Mesodermal cell (in vitro differentiated cells): Measurements from ENCODE around the gene ZEB2. TPM values are rescaled to one million over a fixed set of nuclear protein-coding genes. Genes with fewer than 3 reads are reported as not detected.
A peak's percentile ranks its signal among the peaks of the same experiment; 100 is the strongest.

Experiments
- H3K27ac ChIP-seq: 2 replicates; pipeline ENCODE4 v1.7.0; 2013; ENCODE audit warnings: mild to moderate bottlenecking, low read depth, low read length, moderate library complexity; ENCODE audit not compliant: severe bottlenecking
- H3K36me3 ChIP-seq: 2 replicates; pipeline ENCODE4 v1.7.1; 2013; ENCODE audit warnings: mild to moderate bottlenecking, low read length, moderate library complexity; ENCODE audit not compliant: control insufficient read depth, insufficient read depth
- H3K4me1 ChIP-seq: one replicate; pipeline ENCODE4 v1.7.1; 2013; ENCODE audit warnings: mild to moderate bottlenecking, low read length; ENCODE audit not compliant: insufficient read depth, control insufficient read depth, poor library complexity, severe bottlenecking
- H3K4me3 ChIP-seq: 2 replicates; pipeline ENCODE4 v1.7.0; 2013; ENCODE audit warnings: low read length, control low read depth, mild to moderate bottlenecking; ENCODE audit not compliant: insufficient read depth, poor library complexity, severe bottlenecking; ENCODE audit errors: extremely low read depth
- H3K9me3 ChIP-seq: 2 replicates; pipeline ENCODE4 v1.7.1; 2013; ENCODE audit warnings: mild to moderate bottlenecking, low read length, moderate library complexity; ENCODE audit not compliant: control insufficient read depth
- WGBS, 2 experiments: methylation state at CpG; one replicate each; pipeline ENCODE4 v1.1.5; 2013; ENCODE audit warnings: missing lambda C conversion rate in 2 of 2; ENCODE audit not compliant: insufficient coverage in 2 of 2; 5-methylcytosine and 5-hydroxymethylcytosine counted together
- polyA plus RNA-seq, 2 experiments: library from polyadenylated mRNA; stranded (reverse); fragments of 50-300 nt; gene quantifications; one replicate each; pipeline ENCODE4 v1.2.3, GENCODE V29; 2013

The ZEB2 gene
- 70.9 TPM for polyA plus RNA-seq (2013, experiment 1 of 2)
- polyA plus RNA-seq (2013, experiment 2 of 2): 70.0 TPM

GRCh38 chr2:144519934-144520731 is at the start of gene ZEB2:
Gene ZEB2 (minus strand): TSS chr2:144520119. CDS start chr2:144517350, 2,769 bp downstream.
- Histone ChIP-seq H3K36me3 (peaks cover 13% of the 10 kb centered on the region), H3K4me1 (peaks cover 14% of the 10 kb centered on the region), H3K9me3 (no peaks in the 10 kb centered on the region), H3K27ac (peak within 1 kb of the TSS; percentile 62), H3K4me3 (peak within 1 kb of the TSS; percentile 70)
- WGBS, 2 experiments: 1 to 3% methylated on average over 11 to 17 of the region's 29 CpGs

- H3K27ac ChIP-seq: no peak overlapping the region
- WGBS, 2 experiments: 14 to 43% methylated on average over 2 of the region's 4 CpGs
- no peak overlapping the region for H3K4me3 ChIP-seq
- no peaks in the 10 kb centered on the region for H3K9me3 ChIP-seq
- H3K36me3 ChIP-seq: no peaks in the 10 kb centered on the region
- H3K4me1 ChIP-seq: no peaks in the 10 kb centered on the region
Observed at GRCh38 chr2:144567745-144568144, 47.8 kb upstream of the ZEB2 start.

- Histone ChIP-seq H3K36me3 (no peaks in the 10 kb centered on the region), H3K27ac (no peak overlapping the region), H3K4me3 (no peak overlapping the region), H3K9me3 (no peaks in the 10 kb centered on the region), H3K4me1 (no peaks in the 10 kb centered on the region)
- 17 to 25% methylated on average over 1 of the region's 2 CpGs for WGBS, 2 experiments
Observed at GRCh38 chr2:144566448-144566847, 46.5 kb upstream of the ZEB2 start.

- no peak overlapping the region for H3K4me3 ChIP-seq
- WGBS, 2 experiments: no CpG with 5 or more reads among the region's 1 CpG
- no peaks in the 10 kb centered on the region for H3K4me1 ChIP-seq
- no peaks in the 10 kb centered on the region for H3K9me3 ChIP-seq
- no peaks in the 10 kb centered on the region for H3K36me3 ChIP-seq
- H3K27ac ChIP-seq: no peak overlapping the region
Observed at GRCh38 chr2:144560251-144560650, 40.3 kb upstream of the ZEB2 start.

- Histone ChIP-seq H3K36me3 (no peaks in the 10 kb centered on the region), H3K4me3 (no peak overlapping the region), H3K4me1 (no peaks in the 10 kb centered on the region), H3K27ac (no peak overlapping the region), H3K9me3 (no peaks in the 10 kb centered on the region)
- 60 to 100% methylated on average over 1 of the region's 3 CpGs for WGBS, 2 experiments
Observed at GRCh38 chr2:144559681-144560080, 39.8 kb upstream of the ZEB2 start.

GRCh38 chr2:144559242-144559641 is 39.3 kb upstream of the ZEB2 start:
- WGBS, 2 experiments: no CpG with 5 or more reads among the region's 1 CpG
- no peak overlapping the region for H3K4me3 ChIP-seq
- no peaks in the 10 kb centered on the region for H3K36me3 ChIP-seq
- no peaks in the 10 kb centered on the region for H3K9me3 ChIP-seq
- H3K27ac ChIP-seq: no peak overlapping the region
- no peaks in the 10 kb centered on the region for H3K4me1 ChIP-seq

GRCh38 chr2:144554492-144555210 is 34.7 kb upstream of the ZEB2 start:
- no peaks in the 10 kb centered on the region for H3K9me3 ChIP-seq
- no peaks in the 10 kb centered on the region for H3K36me3 ChIP-seq
- 86 to 89% methylated on average over 1 to 4 of the region's 5 CpGs for WGBS, 2 experiments
- H3K27ac ChIP-seq: no peak overlapping the region
- H3K4me1 ChIP-seq: peaks cover 10% of the 10 kb centered on the region
- no peak overlapping the region for H3K4me3 ChIP-seq

- no peak overlapping the region for H3K27ac ChIP-seq
- H3K4me3 ChIP-seq: no peak overlapping the region
- H3K9me3 ChIP-seq: no peaks in the 10 kb centered on the region
- no peaks in the 10 kb centered on the region for H3K36me3 ChIP-seq
- WGBS, 2 experiments: 90% methylated on average over 2 of the region's 3 CpGs; no CpG with 5 or more reads in 1 of the 2 experiments
- peaks cover 10% of the 10 kb centered on the region for H3K4me1 ChIP-seq
Observed at GRCh38 chr2:144553379-144553778, 33.5 kb upstream of the ZEB2 start.

GRCh38 chr2:144552821-144553220 is 32.9 kb upstream of the ZEB2 start:
- Histone ChIP-seq H3K4me1 (peaks cover 10% of the 10 kb centered on the region), H3K9me3 (no peaks in the 10 kb centered on the region), H3K27ac (no peak overlapping the region), H3K4me3 (no peak overlapping the region), H3K36me3 (no peaks in the 10 kb centered on the region)

- H3K27ac ChIP-seq: no peak overlapping the region
- no peaks in the 10 kb centered on the region for H3K9me3 ChIP-seq
- H3K36me3 ChIP-seq: no peaks in the 10 kb centered on the region
- no peak overlapping the region for H3K4me3 ChIP-seq
- WGBS, 2 experiments: 91 to 93% methylated on average over 2 to 3 of the region's 3 CpGs
- peaks cover 10% of the 10 kb centered on the region for H3K4me1 ChIP-seq
Observed at GRCh38 chr2:144550911-144551310, 31.0 kb upstream of the ZEB2 start.

- no peak overlapping the region for H3K27ac ChIP-seq
- H3K36me3 ChIP-seq: no peaks in the 10 kb centered on the region
- no peak overlapping the region for H3K4me3 ChIP-seq
- WGBS, 2 experiments: 100% methylated on average over 3 of the region's 6 CpGs; no CpG with 5 or more reads in 1 of the 2 experiments
- peaks cover 10% of the 10 kb centered on the region for H3K4me1 ChIP-seq
- no peaks in the 10 kb centered on the region for H3K9me3 ChIP-seq
Observed at GRCh38 chr2:144550084-144550483, 30.2 kb upstream of the ZEB2 start.
